ENCODE measurements around the gene ZFP1. TPM values are rescaled to one million over a fixed set of nuclear protein-coding genes. Genes with fewer than 3 reads are reported as not detected.

ZFP1 gene
- total and polyA plus RNA-seq, 2 experiments from 2014 or later: 4.8 to 12.5 TPM

- H4K20me1 ChIP-seq (replicated peaks; ENCODE audit: insufficient read depth): no peaks in the 10 kb centered on the region
- H3K4me1 ChIP-seq (ENCODE audit: insufficient read depth): no peaks in the 10 kb centered on the region
- Mint-ChIP-seq H3K9me3 (no peaks in the 10 kb centered on the region), H3K36me3 (ENCODE audit: low read depth) (no peaks in the 10 kb centered on the region), H3K27ac (no peak overlapping the region), H3K27me3 (ENCODE audit: insufficient read depth, low read depth, poor library complexity) (peaks cover 15% of the 10 kb centered on the region), H3K4me1 (peaks cover 12% of the 10 kb centered on the region; the same call in 2 of the 3 replicates), H3K4me3 (no peak overlapping the region)
- no peaks in the 10 kb centered on the region for H3K9me2 ChIP-seq (ENCODE audit: insufficient read depth)
- no peaks in the 10 kb centered on the region for H3K36me3 ChIP-seq (ENCODE audit: insufficient read depth)
- H3K27ac ChIP-seq (ENCODE audit: low read depth): no peak overlapping the region
- no peak overlapping the region for H3K4me2 ChIP-seq
- H3K27me3 ChIP-seq (ENCODE audit: insufficient read depth): no peaks in the 10 kb centered on the region
- DNase-seq (ENCODE audit: low spot score) (no peak), ATAC-seq (peak; percentile 9; the same call in 2 of the 3 replicates)
- no peak overlapping the region for H3K4me3 ChIP-seq
- no peak for TF ChIP-seq EZH2phosphoT487 (IDR thresholded peaks at IDR 0.05; ENCODE audit: unreplicated experiment)
- TF ChIP-seq, protein P1, sequence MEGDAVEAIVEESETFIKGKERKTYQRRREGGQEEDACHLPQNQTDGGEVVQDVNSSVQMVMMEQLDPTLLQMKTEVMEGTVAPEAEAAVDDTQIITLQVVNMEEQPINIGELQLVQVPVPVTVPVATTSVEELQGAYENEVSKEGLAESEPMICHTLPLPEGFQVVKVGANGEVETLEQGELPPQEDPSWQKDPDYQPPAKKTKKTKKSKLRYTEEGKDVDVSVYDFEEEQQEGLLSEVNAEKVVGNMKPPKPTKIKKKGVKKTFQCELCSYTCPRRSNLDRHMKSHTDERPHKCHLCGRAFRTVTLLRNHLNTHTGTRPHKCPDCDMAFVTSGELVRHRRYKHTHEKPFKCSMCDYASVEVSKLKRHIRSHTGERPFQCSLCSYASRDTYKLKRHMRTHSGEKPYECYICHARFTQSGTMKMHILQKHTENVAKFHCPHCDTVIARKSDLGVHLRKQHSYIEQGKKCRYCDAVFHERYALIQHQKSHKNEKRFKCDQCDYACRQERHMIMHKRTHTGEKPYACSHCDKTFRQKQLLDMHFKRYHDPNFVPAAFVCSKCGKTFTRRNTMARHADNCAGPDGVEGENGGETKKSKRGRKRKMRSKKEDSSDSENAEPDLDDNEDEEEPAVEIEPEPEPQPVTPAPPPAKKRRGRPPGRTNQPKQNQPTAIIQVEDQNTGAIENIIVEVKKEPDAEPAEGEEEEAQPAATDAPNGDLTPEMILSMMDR (conservative IDR thresholded peaks at IDR 0.05; ENCODE audit: low read depth in 2 of 2): peak in 1 of 2 experiments; percentile 20; a peak in 1 of 4 replicates
- no peak for TF ChIP-seq ZNF331 (CRISPR knock-in tag; IDR thresholded peaks at IDR 0.05; ENCODE audit: low read depth)
- TF ChIP-seq, protein P2, sequence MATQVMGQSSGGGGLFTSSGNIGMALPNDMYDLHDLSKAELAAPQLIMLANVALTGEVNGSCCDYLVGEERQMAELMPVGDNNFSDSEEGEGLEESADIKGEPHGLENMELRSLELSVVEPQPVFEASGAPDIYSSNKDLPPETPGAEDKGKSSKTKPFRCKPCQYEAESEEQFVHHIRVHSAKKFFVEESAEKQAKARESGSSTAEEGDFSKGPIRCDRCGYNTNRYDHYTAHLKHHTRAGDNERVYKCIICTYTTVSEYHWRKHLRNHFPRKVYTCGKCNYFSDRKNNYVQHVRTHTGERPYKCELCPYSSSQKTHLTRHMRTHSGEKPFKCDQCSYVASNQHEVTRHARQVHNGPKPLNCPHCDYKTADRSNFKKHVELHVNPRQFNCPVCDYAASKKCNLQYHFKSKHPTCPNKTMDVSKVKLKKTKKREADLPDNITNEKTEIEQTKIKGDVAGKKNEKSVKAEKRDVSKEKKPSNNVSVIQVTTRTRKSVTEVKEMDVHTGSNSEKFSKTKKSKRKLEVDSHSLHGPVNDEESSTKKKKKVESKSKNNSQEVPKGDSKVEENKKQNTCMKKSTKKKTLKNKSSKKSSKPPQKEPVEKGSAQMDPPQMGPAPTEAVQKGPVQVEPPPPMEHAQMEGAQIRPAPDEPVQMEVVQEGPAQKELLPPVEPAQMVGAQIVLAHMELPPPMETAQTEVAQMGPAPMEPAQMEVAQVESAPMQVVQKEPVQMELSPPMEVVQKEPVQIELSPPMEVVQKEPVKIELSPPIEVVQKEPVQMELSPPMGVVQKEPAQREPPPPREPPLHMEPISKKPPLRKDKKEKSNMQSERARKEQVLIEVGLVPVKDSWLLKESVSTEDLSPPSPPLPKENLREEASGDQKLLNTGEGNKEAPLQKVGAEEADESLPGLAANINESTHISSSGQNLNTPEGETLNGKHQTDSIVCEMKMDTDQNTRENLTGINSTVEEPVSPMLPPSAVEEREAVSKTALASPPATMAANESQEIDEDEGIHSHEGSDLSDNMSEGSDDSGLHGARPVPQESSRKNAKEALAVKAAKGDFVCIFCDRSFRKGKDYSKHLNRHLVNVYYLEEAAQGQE (IDR thresholded peaks at IDR 0.05; ENCODE audit: unreplicated experiment): no peak
- no peak for TF ChIP-seq JUNB (IDR thresholded peaks at IDR 0.05; ENCODE audit: unreplicated experiment)
- TF ChIP-seq, protein P3, sequence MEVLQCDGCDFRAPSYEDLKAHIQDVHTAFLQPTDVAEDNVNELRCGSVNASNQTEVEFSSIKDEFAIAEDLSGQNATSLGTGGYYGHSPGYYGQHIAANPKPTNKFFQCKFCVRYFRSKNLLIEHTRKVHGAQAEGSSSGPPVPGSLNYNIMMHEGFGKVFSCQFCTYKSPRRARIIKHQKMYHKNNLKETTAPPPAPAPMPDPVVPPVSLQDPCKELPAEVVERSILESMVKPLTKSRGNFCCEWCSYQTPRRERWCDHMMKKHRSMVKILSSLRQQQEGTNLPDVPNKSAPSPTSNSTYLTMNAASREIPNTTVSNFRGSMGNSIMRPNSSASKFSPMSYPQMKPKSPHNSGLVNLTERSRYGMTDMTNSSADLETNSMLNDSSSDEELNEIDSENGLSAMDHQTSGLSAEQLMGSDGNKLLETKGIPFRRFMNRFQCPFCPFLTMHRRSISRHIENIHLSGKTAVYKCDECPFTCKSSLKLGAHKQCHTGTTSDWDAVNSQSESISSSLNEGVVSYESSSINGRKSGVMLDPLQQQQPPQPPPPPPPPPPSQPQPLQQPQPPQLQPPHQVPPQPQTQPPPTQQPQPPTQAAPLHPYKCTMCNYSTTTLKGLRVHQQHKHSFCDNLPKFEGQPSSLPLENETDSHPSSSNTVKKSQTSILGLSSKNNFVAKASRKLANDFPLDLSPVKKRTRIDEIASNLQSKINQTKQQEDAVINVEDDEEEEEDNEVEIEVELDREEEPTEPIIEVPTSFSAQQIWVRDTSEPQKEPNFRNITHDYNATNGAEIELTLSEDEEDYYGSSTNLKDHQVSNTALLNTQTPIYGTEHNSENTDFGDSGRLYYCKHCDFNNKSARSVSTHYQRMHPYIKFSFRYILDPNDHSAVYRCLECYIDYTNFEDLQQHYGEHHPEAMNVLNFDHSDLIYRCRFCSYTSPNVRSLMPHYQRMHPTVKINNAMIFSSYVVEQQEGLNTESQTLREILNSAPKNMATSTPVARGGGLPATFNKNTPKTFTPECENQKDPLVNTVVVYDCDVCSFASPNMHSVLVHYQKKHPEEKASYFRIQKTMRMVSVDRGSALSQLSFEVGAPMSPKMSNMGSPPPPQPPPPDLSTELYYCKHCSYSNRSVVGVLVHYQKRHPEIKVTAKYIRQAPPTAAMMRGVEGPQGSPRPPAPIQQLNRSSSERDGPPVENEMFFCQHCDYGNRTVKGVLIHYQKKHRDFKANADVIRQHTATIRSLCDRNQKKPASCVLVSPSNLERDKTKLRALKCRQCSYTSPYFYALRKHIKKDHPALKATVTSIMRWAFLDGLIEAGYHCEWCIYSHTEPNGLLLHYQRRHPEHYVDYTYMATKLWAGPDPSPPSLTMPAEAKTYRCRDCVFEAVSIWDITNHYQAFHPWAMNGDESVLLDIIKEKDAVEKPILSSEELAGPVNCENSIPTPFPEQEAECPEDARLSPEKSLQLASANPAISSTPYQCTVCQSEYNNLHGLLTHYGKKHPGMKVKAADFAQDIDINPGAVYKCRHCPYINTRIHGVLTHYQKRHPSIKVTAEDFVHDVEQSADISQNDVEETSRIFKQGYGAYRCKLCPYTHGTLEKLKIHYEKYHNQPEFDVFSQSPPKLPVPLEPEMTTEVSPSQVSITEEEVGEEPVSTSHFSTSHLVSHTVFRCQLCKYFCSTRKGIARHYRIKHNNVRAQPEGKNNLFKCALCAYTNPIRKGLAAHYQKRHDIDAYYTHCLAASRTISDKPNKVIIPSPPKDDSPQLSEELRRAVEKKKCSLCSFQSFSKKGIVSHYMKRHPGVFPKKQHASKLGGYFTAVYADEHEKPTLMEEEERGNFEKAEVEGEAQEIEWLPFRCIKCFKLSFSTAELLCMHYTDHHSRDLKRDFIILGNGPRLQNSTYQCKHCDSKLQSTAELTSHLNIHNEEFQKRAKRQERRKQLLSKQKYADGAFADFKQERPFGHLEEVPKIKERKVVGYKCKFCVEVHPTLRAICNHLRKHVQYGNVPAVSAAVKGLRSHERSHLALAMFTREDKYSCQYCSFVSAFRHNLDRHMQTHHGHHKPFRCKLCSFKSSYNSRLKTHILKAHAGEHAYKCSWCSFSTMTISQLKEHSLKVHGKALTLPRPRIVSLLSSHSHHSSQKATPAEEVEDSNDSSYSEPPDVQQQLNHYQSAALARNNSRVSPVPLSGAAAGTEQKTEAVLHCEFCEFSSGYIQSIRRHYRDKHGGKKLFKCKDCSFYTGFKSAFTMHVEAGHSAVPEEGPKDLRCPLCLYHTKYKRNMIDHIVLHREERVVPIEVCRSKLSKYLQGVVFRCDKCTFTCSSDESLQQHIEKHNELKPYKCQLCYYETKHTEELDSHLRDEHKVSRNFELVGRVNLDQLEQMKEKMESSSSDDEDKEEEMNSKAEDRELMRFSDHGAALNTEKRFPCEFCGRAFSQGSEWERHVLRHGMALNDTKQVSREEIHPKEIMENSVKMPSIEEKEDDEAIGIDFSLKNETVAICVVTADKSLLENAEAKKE (CRISPR knock-in tag; IDR thresholded peaks at IDR 0.05): no peak
- H2AFZ ChIP-seq: no peak overlapping the region
- 0 out of 2 replicates have a peak, but pooled peaks cover 3% of the 10 kb centered on the region for H3F3A ChIP-seq (replicated peaks; ENCODE audit: low read depth)
- H3K79me2 ChIP-seq (replicated peaks; ENCODE audit: insufficient read depth): no peaks in the 10 kb centered on the region
Measured at GRCh38 chr16:75203667-75204409, 55.5 kb downstream of the ZFP1 start.
